Activated naive CD8-positive, alpha-beta T cell (primary cell): Measurements from ENCODE around the gene TMEM125.

Experiments used
- H3K27ac Mint-ChIP-seq: one replicate; pipeline ENCODE4 v1.8.0; 2021; ENCODE audit warnings: mixed read lengths
- H3K27me3 Mint-ChIP-seq: one replicate; pipeline ENCODE4 v1.8.0; 2021; ENCODE audit warnings: mixed read lengths
- H3K36me3 Mint-ChIP-seq: one replicate; pipeline ENCODE4 v1.8.0; 2021; ENCODE audit warnings: mixed read lengths
- H3K4me1 Mint-ChIP-seq: one replicate; pipeline ENCODE4 v1.8.0; 2021; ENCODE audit warnings: low read depth, mixed read lengths
- H3K4me3 Mint-ChIP-seq: one replicate; pipeline ENCODE4 v1.8.0; 2021; ENCODE audit warnings: mild to moderate bottlenecking, mixed read lengths
- H3K9me3 Mint-ChIP-seq: one replicate; pipeline ENCODE4 v1.8.0; 2021; ENCODE audit warnings: low read depth, mixed read lengths

Gene TMEM125

GRCh38 chr1:43316738-43317520 is 47.1 kb downstream of the TMEM125 start:
- Mint-ChIP-seq H3K4me3 (no peak overlapping the region), H3K27ac (no peak overlapping the region), H3K9me3 (no peaks in the 10 kb centered on the region), H3K4me1 (no peaks in the 10 kb centered on the region), H3K36me3 (no peaks in the 10 kb centered on the region), H3K27me3 (no peaks in the 10 kb centered on the region)

- H3K27ac Mint-ChIP-seq = no peak overlapping the region
- H3K27me3 Mint-ChIP-seq = no peaks in the 10 kb centered on the region
- H3K9me3 Mint-ChIP-seq = no peaks in the 10 kb centered on the region
- no peaks in the 10 kb centered on the region for H3K36me3 Mint-ChIP-seq
- no peak overlapping the region for H3K4me3 Mint-ChIP-seq
- no peaks in the 10 kb centered on the region for H3K4me1 Mint-ChIP-seq
These were observed 48.2 kb downstream of the TMEM125 start for GRCh38 chr1:43317817-43318471.

- no peak overlapping the region for H3K27ac Mint-ChIP-seq
- no peaks in the 10 kb centered on the region for H3K9me3 Mint-ChIP-seq
- no peaks in the 10 kb centered on the region for H3K4me1 Mint-ChIP-seq
- H3K4me3 Mint-ChIP-seq = no peak overlapping the region
- H3K36me3 Mint-ChIP-seq = no peaks in the 10 kb centered on the region
- H3K27me3 Mint-ChIP-seq = no peaks in the 10 kb centered on the region
These were observed 49.0 kb downstream of the TMEM125 start for GRCh38 chr1:43318831-43319230.

- H3K36me3 Mint-ChIP-seq = peaks cover 2% of the 10 kb centered on the region
- peaks cover 2% of the 10 kb centered on the region for H3K9me3 Mint-ChIP-seq
- no peak overlapping the region for H3K27ac Mint-ChIP-seq
- no peaks in the 10 kb centered on the region for H3K27me3 Mint-ChIP-seq
- H3K4me1 Mint-ChIP-seq = no peaks in the 10 kb centered on the region
- no peak overlapping the region for H3K4me3 Mint-ChIP-seq
These were observed 49.5 kb downstream of the TMEM125 start for GRCh38 chr1:43319288-43319687.

- Mint-ChIP-seq H3K9me3 (peaks cover 6% of the 10 kb centered on the region), H3K27ac (no peak overlapping the region), H3K4me3 (no peak overlapping the region), H3K4me1 (no peaks in the 10 kb centered on the region), H3K27me3 (no peaks in the 10 kb centered on the region), H3K36me3 (peaks cover 5% of the 10 kb centered on the region)
These were observed 50.0 kb downstream of the TMEM125 start for GRCh38 chr1:43319766-43320165.

GRCh38 chr1:43321331-43321891 is 51.6 kb downstream of the TMEM125 start:
- no peaks in the 10 kb centered on the region for H3K27me3 Mint-ChIP-seq
- peaks cover 10% of the 10 kb centered on the region for H3K36me3 Mint-ChIP-seq
- H3K4me3 Mint-ChIP-seq = no peak overlapping the region
- no peak overlapping the region for H3K27ac Mint-ChIP-seq
- H3K4me1 Mint-ChIP-seq = no peaks in the 10 kb centered on the region
- H3K9me3 Mint-ChIP-seq = peaks cover 12% of the 10 kb centered on the region

- H3K4me3 Mint-ChIP-seq = no peak overlapping the region
- H3K27me3 Mint-ChIP-seq = no peaks in the 10 kb centered on the region
- peaks cover 12% of the 10 kb centered on the region for H3K9me3 Mint-ChIP-seq
- no peak overlapping the region for H3K27ac Mint-ChIP-seq
- peaks cover 7% of the 10 kb centered on the region for H3K4me1 Mint-ChIP-seq
- H3K36me3 Mint-ChIP-seq = peaks cover 10% of the 10 kb centered on the region
These were observed 52.7 kb downstream of the TMEM125 start for GRCh38 chr1:43322506-43322905.
